ENCODE data around the gene THUMPD2.

GRCh38 chr2:39715095-39715494 is 64.0 kb downstream of the THUMPD2 start:
- TF ChIP-seq POLR2A (IDR thresholded peaks at IDR 0.05): no peak
- TF ChIP-seq, protein P1, sequence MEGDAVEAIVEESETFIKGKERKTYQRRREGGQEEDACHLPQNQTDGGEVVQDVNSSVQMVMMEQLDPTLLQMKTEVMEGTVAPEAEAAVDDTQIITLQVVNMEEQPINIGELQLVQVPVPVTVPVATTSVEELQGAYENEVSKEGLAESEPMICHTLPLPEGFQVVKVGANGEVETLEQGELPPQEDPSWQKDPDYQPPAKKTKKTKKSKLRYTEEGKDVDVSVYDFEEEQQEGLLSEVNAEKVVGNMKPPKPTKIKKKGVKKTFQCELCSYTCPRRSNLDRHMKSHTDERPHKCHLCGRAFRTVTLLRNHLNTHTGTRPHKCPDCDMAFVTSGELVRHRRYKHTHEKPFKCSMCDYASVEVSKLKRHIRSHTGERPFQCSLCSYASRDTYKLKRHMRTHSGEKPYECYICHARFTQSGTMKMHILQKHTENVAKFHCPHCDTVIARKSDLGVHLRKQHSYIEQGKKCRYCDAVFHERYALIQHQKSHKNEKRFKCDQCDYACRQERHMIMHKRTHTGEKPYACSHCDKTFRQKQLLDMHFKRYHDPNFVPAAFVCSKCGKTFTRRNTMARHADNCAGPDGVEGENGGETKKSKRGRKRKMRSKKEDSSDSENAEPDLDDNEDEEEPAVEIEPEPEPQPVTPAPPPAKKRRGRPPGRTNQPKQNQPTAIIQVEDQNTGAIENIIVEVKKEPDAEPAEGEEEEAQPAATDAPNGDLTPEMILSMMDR (IDR thresholded peaks at IDR 0.05): no peak
